ENCODE data around the gene ME2. TPM values are rescaled to one million over a fixed set of nuclear protein-coding genes. Genes with fewer than 3 reads are reported as not detected.

The ME2 gene
- total and polyA plus RNA-seq, 2 donors (not counting 1 experiment from before 2014, with no cell fraction given), result 28.4 to 57.8 TPM

GRCh38 chr18:50839996-50840395, 38.9 kb upstream of the ME2 start:
- no peaks in the 10 kb centered on the region for H3K9me3 Mint-ChIP-seq (ENCODE audit: insufficient read depth)
- no peak overlapping the region for H3K27ac ChIP-seq (ENCODE audit: low read length in 2 of 2)
- no peak overlapping the region for H3K9ac ChIP-seq (ENCODE audit: low read length)
- intact Hi-C loops (cut with micrococcal nuclease), result no loop called here
- no peak overlapping the region for H2AFZ ChIP-seq (ENCODE audit: insufficient read depth, low read depth, low read length, poor library complexity, severe bottlenecking)
- no peaks in the 10 kb centered on the region for H3K79me2 ChIP-seq (ENCODE audit: control insufficient read depth, insufficient read depth, low read length)
- H3K4me3 Mint-ChIP-seq, result no peak overlapping the region
- H3K4me2 ChIP-seq (replicated peaks; ENCODE audit: low read depth, low read length, poor library complexity, severe bottlenecking), result no peak overlapping the region
- peaks cover 14 to 16% of the 10 kb centered on the region in 2 donors for H3K4me1 ChIP-seq (ENCODE audit: control insufficient read depth in 2 of 2, insufficient read depth in 2 of 2, low read length in 2 of 2)
- H3K27me3 Mint-ChIP-seq, result no peaks in the 10 kb centered on the region
- ATAC-seq (ENCODE audit: low read depth), result no peak
- DNase-seq, result no peak
- H3K27me3 ChIP-seq (replicated peaks in 1 of 4; ENCODE audit: control extremely low read depth in 1 of 4, control insufficient read depth in 3 of 4, insufficient read depth in 4 of 4, low read length in 3 of 4), result peaks cover 0 to 3% (median 0%) of the 10 kb centered on the region in 4 experiments
- no peak overlapping the region for H3K27ac Mint-ChIP-seq
- WGBS (ENCODE audit: insufficient coverage), result 81% methylated on average over 2 of the region's 3 CpGs
- H3K9me3 ChIP-seq (ENCODE audit: control extremely low read depth in 1 of 3, control insufficient read depth in 2 of 3, insufficient read depth in 1 of 3, low read length in 2 of 3), result no peaks in the 10 kb centered on the region
- no peak overlapping the region for H3K4me3 ChIP-seq (ENCODE audit: control extremely low read depth in 1 of 5, extremely low read depth in 1 of 5, insufficient read depth in 1 of 5, low read depth in 2 of 5, low read length in 4 of 5)
- H3K4me1 Mint-ChIP-seq, result peaks cover 20% of the 10 kb centered on the region
- POLR2A ChIA-PET, result no interaction called here
- CTCF ChIA-PET, result no interaction called here
- no peaks in the 10 kb centered on the region for H3K36me3 ChIP-seq (replicated peaks in 1 of 2; ENCODE audit: control extremely low read depth in 1 of 2, control insufficient read depth in 1 of 2, extremely low read depth in 1 of 2, insufficient read depth in 2 of 2, low read length in 1 of 2)
- TF ChIP-seq CTCF (IDR thresholded peaks at IDR 0.05) (no peak), EZH2 (IDR thresholded peaks at IDR 0.05; ENCODE audit: borderline replicate concordance, insufficient read depth, low read depth, low read length, poor library complexity, severe bottlenecking) (no peak)
- H4K20me1 ChIP-seq (ENCODE audit: control insufficient read depth, insufficient read depth, low read length, poor library complexity, severe bottlenecking), result no peaks in the 10 kb centered on the region

GRCh38 chr18:50842846-50843245, 36.1 kb upstream of the ME2 start:
- intact Hi-C loops (cut with micrococcal nuclease), result no loop called here
- no peak overlapping the region for H3K4me3 Mint-ChIP-seq
- no peak for ATAC-seq (ENCODE audit: low read depth)
- no peak for TF ChIP-seq EZH2 (IDR thresholded peaks at IDR 0.05; ENCODE audit: borderline replicate concordance, insufficient read depth, low read depth, low read length, poor library complexity, severe bottlenecking)
- Histone ChIP-seq H4K20me1 (ENCODE audit: control insufficient read depth, insufficient read depth, low read length, poor library complexity, severe bottlenecking) (no peaks in the 10 kb centered on the region), H2AFZ (ENCODE audit: insufficient read depth, low read depth, low read length, poor library complexity, severe bottlenecking) (no peak overlapping the region), H3K4me3 (ENCODE audit: control extremely low read depth in 1 of 5, extremely low read depth in 1 of 5, insufficient read depth in 1 of 5, low read depth in 2 of 5, low read length in 4 of 5) (no peak overlapping the region), H3K27me3 (replicated peaks in 1 of 4; ENCODE audit: control extremely low read depth in 1 of 4, control insufficient read depth in 3 of 4, insufficient read depth in 4 of 4, low read length in 3 of 4) (peaks cover 0 to 3% (median 0%) of the 10 kb centered on the region in 4 experiments), H3K9ac (ENCODE audit: low read length) (no peak overlapping the region), H3K79me2 (ENCODE audit: control insufficient read depth, insufficient read depth, low read length) (no peaks in the 10 kb centered on the region), H3K4me1 (ENCODE audit: control insufficient read depth in 2 of 2, insufficient read depth in 2 of 2, low read length in 2 of 2) (no peaks in the 10 kb centered on the region), H3K27ac (ENCODE audit: low read length in 2 of 2) (no peak overlapping the region), H3K9me3 (ENCODE audit: control extremely low read depth in 1 of 3, control insufficient read depth in 2 of 3, insufficient read depth in 1 of 3, low read length in 2 of 3) (no peaks in the 10 kb centered on the region), H3K4me2 (replicated peaks; ENCODE audit: low read depth, low read length, poor library complexity, severe bottlenecking) (no peak overlapping the region), H3K36me3 (replicated peaks in 1 of 2; ENCODE audit: control extremely low read depth in 1 of 2, control insufficient read depth in 1 of 2, extremely low read depth in 1 of 2, insufficient read depth in 2 of 2, low read length in 1 of 2) (no peaks in the 10 kb centered on the region)
- no peak overlapping the region for H3K27ac Mint-ChIP-seq
- no peaks in the 10 kb centered on the region for H3K4me1 Mint-ChIP-seq
- DNase-seq, result no peak
- POLR2A ChIA-PET, result no interaction called here
- CTCF ChIA-PET, result interaction anchor here (1.1 kb wide), 1 partner anchor 14 kb away, joined by 7 read pairs; no protein-coding TSS in a partner anchor
- peaks cover 5% of the 10 kb centered on the region for H3K27me3 Mint-ChIP-seq
- WGBS (ENCODE audit: insufficient coverage), result no CpG with 5 or more reads among the region's 1 CpG
- H3K9me3 Mint-ChIP-seq (ENCODE audit: insufficient read depth), result no peaks in the 10 kb centered on the region

All from B cell (primary cell).